Activated CD8-positive, alpha-beta memory T cell treated with anti-CD3 and anti-CD28 coated beads, Interleukin-2, amount 10 ng/mL, durations not matched to agents 7 days and 5 days (primary cell): ENCODE measurements around the gene MBL2. TPM values are rescaled to one million over a fixed set of nuclear protein-coding genes. Genes with fewer than 3 reads are reported as not detected.

ENCODE experiments used
- ATAC-seq: fragments of 150-1000 bp; cut with Tn5 transposase; one replicate; pipeline ENCODE4 v1.10.0; 2021; ENCODE audit warnings: moderate library complexity
- CTCF ChIA-PET: fragments of 350-600 bp; sonication (Branson Sonifier 250); formaldehyde crosslinking; loops from one replicate; lab custom pipeline; 2021; ENCODE audit warnings: antibody characterized with exemption; lab: Charles Lee
- DNase-seq: peaks from one replicate; pipeline ENCODE4 v3.0.0-alpha.2; 2020
- H3K27ac Mint-ChIP-seq: one replicate; pipeline ENCODE4 v1.8.0; 2021; ENCODE audit warnings: mild to moderate bottlenecking, mixed read lengths
- H3K27me3 Mint-ChIP-seq: one replicate; pipeline ENCODE4 v1.8.0; 2021; ENCODE audit warnings: mixed read lengths
- H3K36me3 Mint-ChIP-seq: one replicate; pipeline ENCODE4 v1.8.0; 2021; ENCODE audit warnings: mild to moderate bottlenecking, mixed read lengths
- H3K4me1 Mint-ChIP-seq: one replicate; pipeline ENCODE4 v1.8.0; 2021; ENCODE audit warnings: mixed read lengths
- H3K4me3 Mint-ChIP-seq: one replicate; pipeline ENCODE4 v1.8.0; 2021; ENCODE audit warnings: mild to moderate bottlenecking, moderate library complexity, mixed read lengths
- H3K9me3 Mint-ChIP-seq: one replicate; pipeline ENCODE4 v1.8.0; 2022; ENCODE audit warnings: low read depth, mixed read lengths
- total RNA-seq, 2 experiments: library from RNA; stranded (reverse); gene quantifications; one replicate each; pipeline ENCODE4 v1.2.3, GENCODE V29; 2021

MBL2 gene
- not detected for total RNA-seq

DNA sequence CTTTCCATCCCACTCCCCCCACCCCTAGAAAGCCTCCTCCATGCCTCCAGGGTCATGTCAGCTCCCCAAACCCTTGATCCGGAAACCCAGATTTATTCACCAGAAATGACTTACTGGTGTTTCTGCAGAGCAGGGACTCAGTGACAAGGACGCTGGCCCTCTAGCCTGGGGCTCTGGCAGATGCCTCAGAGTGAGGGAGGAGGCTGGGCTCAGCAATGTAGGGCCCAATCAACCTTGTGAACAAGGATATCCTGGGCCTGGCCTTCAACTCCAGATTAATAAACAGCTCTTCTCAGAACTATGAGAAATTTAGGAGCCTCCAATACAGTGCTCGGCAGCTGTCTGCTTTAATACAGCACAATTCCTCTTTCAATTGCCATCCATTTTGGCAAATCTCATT is at the start of gene MBL2:
MBL2 (minus strand) TSS at position 162 of the 400 bp plus-strand sequence. CDS start 1,149 bp downstream, outside the sequence.
- Mint-ChIP-seq H3K4me3 (no peak within 1 kb of the TSS), H3K36me3 (no peaks in the 10 kb centered on the region), H3K9me3 (peaks cover 4% of the 10 kb centered on the region), H3K4me1 (no peaks in the 10 kb centered on the region), H3K27ac (no peak within 1 kb of the TSS), H3K27me3 (no peaks in the 10 kb centered on the region)
- CTCF ChIA-PET, result no interaction called here
- DNase-seq (no peak), ATAC-seq (no peak)

DNA sequence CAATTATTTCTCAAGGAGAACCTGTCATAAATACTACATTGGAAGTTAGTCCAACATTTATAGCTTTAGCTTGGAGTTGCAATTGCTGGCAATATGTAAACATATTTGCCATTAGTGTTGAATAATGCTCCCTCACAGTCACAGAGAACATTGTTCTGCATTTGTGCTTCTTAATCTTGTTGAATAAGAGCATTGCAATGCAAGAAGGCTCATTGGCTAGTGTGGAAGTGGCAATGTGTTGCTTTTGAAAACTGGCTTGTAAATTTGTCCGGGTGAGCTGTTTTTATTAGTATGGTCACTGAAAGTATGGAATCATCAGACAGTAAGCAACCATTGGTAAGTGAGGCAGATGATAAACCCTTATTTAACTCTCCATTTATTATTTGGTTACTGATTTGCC is 47.7 kb upstream of the MBL2 start:
- Mint-ChIP-seq H3K4me1 (no peaks in the 10 kb centered on the region), H3K36me3 (no peaks in the 10 kb centered on the region), H3K27ac (no peak overlapping the region), H3K4me3 (no peak overlapping the region), H3K27me3 (no peaks in the 10 kb centered on the region), H3K9me3 (no peaks in the 10 kb centered on the region)
- CTCF ChIA-PET, result interaction anchor here (1.4 kb wide), 1 partner anchor 9 kb away, joined by 3 read pairs; no protein-coding TSS in a partner anchor
- ATAC-seq (no peak), DNase-seq (no peak)

DNA sequence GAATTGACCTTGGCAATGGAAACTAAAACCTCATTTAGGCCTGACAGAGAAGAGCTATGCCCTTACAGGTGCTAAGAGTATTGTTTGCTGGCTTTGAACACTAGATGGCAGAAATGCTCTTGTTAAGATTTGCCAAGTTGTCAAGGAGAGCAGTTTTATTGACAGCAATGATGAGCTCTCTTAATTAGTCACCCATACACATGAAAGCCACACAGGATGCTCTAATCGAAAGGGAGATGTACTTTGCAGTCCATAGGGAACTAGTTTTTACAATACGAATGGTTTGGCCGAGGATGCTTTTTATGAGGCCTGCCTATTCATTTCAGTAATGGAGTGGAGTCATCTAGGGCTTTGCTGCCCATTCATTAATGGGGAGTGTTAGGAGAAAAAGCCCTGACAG is 45.4 kb upstream of the MBL2 start:
- Mint-ChIP-seq H3K4me1 (no peaks in the 10 kb centered on the region), H3K4me3 (no peak overlapping the region)

DNA sequence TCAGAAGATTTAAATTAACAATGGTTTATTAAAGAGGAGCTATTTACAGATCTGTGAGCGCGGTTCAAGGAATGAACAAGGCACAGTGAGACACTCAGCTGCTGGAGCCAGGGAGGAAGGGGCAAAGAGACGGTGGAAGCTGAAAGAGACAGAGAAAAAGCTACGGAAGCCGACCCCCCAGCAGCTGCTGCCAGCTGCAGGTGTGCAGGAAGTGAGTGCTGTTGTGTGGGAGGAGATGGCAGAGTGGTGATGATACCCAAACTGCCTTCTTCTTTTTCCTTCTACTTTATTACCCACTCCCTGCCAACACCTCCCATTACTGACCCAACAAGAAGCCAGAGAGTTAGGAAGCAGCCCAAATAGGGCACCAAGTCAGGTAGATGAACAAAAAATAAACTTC is 41.9 kb upstream of the MBL2 start:
- no peak overlapping the region for H3K4me3 Mint-ChIP-seq
- CTCF ChIA-PET, result no interaction called here
- H3K9me3 Mint-ChIP-seq, result no peaks in the 10 kb centered on the region
- H3K36me3 Mint-ChIP-seq, result no peaks in the 10 kb centered on the region
- H3K4me1 Mint-ChIP-seq, result no peaks in the 10 kb centered on the region
- ATAC-seq (no peak), DNase-seq (no peak)
- H3K27me3 Mint-ChIP-seq, result no peaks in the 10 kb centered on the region
- no peak overlapping the region for H3K27ac Mint-ChIP-seq

More for the DNA sequence above, 45.4 kb upstream of the MBL2 start:
- Mint-ChIP-seq H3K27ac (no peak overlapping the region), H3K36me3 (no peaks in the 10 kb centered on the region), H3K27me3 (no peaks in the 10 kb centered on the region), H3K9me3 (no peaks in the 10 kb centered on the region)
- CTCF ChIA-PET, result no interaction called here
- ATAC-seq (no peak), DNase-seq (no peak)

DNA sequence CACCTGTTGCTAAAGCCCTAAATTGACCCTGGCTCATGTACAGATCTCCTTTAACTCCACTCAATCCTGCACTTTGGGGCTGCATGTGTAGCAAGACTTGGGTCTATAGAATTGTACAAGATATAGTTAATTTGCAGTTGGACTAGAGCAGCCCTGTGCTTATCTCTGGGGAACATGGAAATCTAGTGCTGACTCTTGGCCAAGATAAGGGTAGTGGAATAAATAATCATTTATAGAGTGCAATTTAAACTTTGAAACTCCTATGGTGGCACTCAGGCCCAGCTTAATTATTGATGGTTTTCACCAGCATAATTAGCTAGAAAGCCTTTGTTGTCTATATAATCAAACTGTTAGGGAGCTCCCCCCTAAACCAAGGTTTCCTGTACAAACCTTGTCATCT is 39.2 kb upstream of the MBL2 start:
- Mint-ChIP-seq H3K9me3 (peaks cover 3% of the 10 kb centered on the region), H3K27ac (no peak overlapping the region), H3K4me1 (no peaks in the 10 kb centered on the region), H3K27me3 (no peaks in the 10 kb centered on the region), H3K36me3 (no peaks in the 10 kb centered on the region), H3K4me3 (no peak overlapping the region)
- no peak for ATAC-seq
- no peak for DNase-seq
- CTCF ChIA-PET, result interaction anchor here (0.9 kb wide), 1 partner anchor 8 kb away, joined by 3 read pairs; no protein-coding TSS in a partner anchor

DNA sequence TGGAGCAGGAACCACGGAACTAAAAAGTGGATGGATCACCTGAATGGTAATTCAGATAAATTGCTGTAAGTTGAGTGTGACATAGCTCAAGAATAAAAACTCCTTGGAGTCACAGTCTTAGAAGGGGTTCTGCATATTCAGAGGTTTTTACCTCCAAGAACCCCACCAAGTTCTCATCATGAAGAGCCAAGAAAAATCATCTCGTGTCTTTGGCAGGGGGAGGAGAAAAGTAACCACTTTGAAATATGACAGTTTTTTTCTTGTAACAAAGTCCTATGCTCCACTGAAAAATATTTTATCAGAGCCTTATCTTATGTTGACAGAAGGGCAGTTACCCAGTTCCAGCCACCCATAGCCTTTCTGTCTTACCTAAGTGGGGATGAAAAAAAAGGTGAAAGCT is 38.2 kb upstream of the MBL2 start:
- CTCF ChIA-PET, result no interaction called here
- DNase-seq (no peak), ATAC-seq (no peak)
- Mint-ChIP-seq H3K36me3 (no peaks in the 10 kb centered on the region), H3K4me3 (no peak overlapping the region), H3K9me3 (peaks cover 3% of the 10 kb centered on the region), H3K27me3 (no peaks in the 10 kb centered on the region), H3K27ac (no peak overlapping the region), H3K4me1 (no peaks in the 10 kb centered on the region)

DNA sequence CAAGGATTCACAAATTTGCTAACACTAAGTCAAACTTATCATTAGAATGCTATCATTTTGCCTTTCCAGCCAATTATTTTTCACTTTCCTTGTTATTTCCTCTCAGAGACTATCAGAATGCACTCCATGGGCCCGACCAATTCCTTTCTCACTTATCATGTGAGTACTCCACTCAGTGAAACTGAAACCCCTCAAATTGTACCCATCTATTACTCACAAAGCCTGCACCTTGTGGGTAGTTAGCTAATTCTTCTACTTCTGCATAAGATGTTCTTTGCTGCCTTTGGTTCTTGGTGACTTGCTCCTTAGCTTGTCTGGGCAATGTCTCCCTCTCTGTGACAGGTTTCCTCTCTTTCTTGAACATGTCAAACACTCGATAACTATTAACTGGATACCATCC is 35.2 kb upstream of the MBL2 start:
- no peak for DNase-seq
- no peaks in the 10 kb centered on the region for H3K4me1 Mint-ChIP-seq
- no peak overlapping the region for H3K4me3 Mint-ChIP-seq
- no peaks in the 10 kb centered on the region for H3K27me3 Mint-ChIP-seq
- H3K9me3 Mint-ChIP-seq, result peaks cover 7% of the 10 kb centered on the region
- ATAC-seq, result no peak
- no peaks in the 10 kb centered on the region for H3K36me3 Mint-ChIP-seq
- H3K27ac Mint-ChIP-seq, result no peak overlapping the region
- CTCF ChIA-PET, result no interaction called here

DNA sequence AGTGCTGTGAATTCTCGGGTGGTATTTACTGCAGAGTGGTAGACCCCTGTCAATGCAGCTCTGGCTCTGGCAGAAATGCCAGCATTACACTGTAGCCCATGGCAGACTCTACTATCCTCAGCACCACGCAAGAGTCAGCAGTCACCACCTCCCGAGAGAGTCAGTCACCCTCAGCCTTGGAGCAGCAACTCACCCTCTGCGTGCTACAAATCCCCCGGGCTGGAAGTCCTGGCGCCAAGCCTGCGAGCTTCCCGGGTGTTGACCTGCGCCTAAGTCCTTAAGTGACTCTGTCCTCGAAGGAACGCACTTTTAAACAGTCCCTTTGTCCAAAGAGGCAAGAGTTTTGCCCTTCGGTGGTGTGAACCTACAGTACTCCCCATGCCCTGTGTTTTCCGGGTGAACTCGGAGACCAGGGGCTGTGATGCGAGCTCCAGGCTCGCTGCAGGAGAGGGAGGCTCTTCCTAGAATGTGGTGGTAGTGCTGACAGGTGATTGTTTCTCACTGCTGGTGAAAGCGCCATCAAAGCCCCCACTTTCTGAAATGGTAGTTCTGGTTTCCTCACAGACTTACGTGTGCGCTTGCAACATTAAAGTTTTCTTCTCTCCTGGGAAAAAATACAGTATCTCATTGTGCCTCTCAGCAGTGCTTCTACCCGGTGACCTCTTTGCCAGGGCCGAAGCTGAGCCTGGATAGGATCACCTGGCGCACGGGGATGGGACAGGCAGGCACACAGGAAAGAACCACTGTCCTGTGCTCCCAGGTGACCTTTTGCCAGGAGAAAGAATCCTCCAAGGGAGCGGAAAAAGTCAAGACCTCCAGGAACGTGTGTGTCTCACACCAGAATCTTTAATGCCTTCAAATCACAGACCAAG is 33.1 kb upstream of the MBL2 start:
- no peak for ATAC-seq
- no peak overlapping the region for H3K27ac Mint-ChIP-seq
- no peaks in the 10 kb centered on the region for H3K36me3 Mint-ChIP-seq
- H3K9me3 Mint-ChIP-seq, result peaks cover 7% of the 10 kb centered on the region
- DNase-seq, result no peak
- no peaks in the 10 kb centered on the region for H3K27me3 Mint-ChIP-seq
- H3K4me3 Mint-ChIP-seq, result no peak overlapping the region
- CTCF ChIA-PET, result no interaction called here
- no peaks in the 10 kb centered on the region for H3K4me1 Mint-ChIP-seq

DNA sequence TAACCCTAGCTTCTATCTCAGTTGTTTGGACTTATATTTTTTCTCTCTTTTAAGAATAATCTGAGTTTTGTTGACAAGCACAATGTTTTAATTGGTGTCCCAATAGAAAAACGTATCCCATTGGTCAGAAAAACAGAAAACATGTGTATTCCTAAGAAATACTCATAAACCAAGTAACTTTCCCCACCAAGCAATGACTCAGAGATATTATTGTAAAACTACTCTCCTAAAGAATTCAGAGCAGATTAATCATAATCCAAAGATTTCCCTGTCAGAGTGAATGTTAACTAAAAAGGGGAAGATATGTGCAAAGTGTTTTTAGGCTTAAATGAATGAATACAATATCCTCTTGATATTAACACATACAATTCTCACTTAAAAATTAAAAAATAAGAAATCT is 29.4 kb upstream of the MBL2 start:
- H3K27me3 Mint-ChIP-seq, result no peaks in the 10 kb centered on the region
- DNase-seq (no peak), ATAC-seq (no peak)
- H3K36me3 Mint-ChIP-seq, result no peaks in the 10 kb centered on the region
- no peak overlapping the region for H3K4me3 Mint-ChIP-seq
- H3K4me1 Mint-ChIP-seq, result no peaks in the 10 kb centered on the region
- H3K9me3 Mint-ChIP-seq, result peaks cover 5% of the 10 kb centered on the region
- no peak overlapping the region for H3K27ac Mint-ChIP-seq
- CTCF ChIA-PET, result no interaction called here

DNA sequence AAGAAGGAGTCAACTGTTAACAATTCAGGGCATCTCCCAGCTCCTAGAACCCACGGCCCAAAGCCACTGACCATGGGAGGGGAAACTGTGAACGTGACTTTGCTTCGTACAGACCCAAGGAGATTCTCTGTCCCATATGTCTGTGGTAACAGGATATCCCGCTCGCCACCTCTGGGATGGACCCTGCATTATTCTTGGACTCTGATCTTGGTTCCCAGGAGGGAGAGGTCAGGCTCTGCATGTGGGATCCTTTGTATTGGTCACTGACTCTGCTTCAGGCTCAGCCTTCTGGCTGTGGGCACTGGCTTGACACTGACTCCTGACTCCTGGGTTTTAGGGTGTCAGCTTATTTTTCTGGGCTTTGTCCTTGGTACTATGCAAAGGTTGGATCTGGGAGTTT is 13.5 kb upstream of the MBL2 start:
- no peaks in the 10 kb centered on the region for H3K27me3 Mint-ChIP-seq
- no peaks in the 10 kb centered on the region for H3K4me1 Mint-ChIP-seq
- no peak overlapping the region for H3K27ac Mint-ChIP-seq
- CTCF ChIA-PET, result no interaction called here
- ATAC-seq (no peak), DNase-seq (no peak)
- no peaks in the 10 kb centered on the region for H3K36me3 Mint-ChIP-seq
- no peaks in the 10 kb centered on the region for H3K9me3 Mint-ChIP-seq
- no peak overlapping the region for H3K4me3 Mint-ChIP-seq

DNA sequence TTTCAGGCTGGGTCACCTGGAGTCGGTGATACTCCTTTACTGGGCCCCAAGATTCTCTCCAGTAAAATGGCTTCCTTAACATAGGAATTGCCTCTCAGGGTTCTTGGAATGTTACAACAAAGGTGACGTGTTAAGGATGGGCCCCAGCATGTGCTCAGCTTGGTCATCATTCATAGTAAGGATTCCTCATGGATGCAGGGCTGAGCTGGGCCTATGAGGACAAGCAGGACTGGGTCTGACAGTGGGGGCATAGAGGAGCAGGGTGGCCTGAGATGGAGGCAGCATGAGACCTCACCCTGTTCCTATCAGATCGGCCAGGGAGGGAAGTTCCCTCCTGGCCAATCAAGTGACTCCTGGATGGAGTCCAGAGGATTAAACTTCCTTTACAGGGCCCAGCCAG is 12.8 kb upstream of the MBL2 start:
- Mint-ChIP-seq H3K36me3 (no peaks in the 10 kb centered on the region), H3K27me3 (no peaks in the 10 kb centered on the region), H3K4me3 (no peak overlapping the region), H3K27ac (no peak overlapping the region), H3K9me3 (no peaks in the 10 kb centered on the region), H3K4me1 (no peaks in the 10 kb centered on the region)
- ATAC-seq (no peak), DNase-seq (no peak)
- CTCF ChIA-PET, result no interaction called here

DNA sequence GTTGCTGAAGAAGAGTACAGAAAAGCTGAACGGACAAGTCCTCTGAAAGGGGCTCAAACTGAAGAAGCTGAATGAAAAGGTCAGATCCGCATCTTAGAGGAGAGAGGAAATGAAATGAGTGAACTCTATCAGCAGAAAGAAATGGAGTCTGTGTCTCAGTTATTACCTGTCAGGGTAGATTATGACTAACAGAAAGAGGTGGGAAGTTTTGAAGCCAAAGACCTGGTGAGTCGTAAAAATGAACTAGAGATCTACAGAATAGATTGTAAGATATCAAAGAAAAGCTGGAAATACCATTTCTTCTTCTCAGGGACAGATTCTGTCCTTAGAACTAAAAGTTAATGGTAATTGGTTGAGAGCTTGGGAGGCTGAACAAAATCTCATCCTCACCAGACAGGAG is 11.1 kb upstream of the MBL2 start:
- H3K27ac Mint-ChIP-seq, result no peak overlapping the region
- ATAC-seq (no peak), DNase-seq (no peak)
- H3K36me3 Mint-ChIP-seq, result no peaks in the 10 kb centered on the region
- H3K27me3 Mint-ChIP-seq, result no peaks in the 10 kb centered on the region
- no peaks in the 10 kb centered on the region for H3K9me3 Mint-ChIP-seq
- no peaks in the 10 kb centered on the region for H3K4me1 Mint-ChIP-seq
- H3K4me3 Mint-ChIP-seq, result no peak overlapping the region
- CTCF ChIA-PET, result no interaction called here

DNA sequence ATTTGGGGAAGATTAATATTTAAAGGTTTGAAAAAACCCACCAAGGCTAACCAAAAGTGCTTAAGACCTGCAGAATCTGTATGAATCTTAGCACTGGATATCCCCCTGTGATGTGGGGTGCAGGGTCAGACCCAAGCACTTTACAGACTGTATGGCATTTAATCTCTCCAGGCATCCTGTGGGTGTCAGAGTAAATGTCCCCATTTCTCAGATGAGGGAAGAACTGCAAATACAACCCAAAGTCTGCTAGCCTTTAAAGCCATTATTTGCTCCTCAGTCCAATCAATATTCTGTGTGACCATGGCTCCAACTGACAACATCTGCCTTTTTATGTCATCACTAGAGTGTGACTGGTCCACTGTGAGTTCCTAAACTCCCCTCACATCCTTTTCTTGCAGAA is 10.0 kb upstream of the MBL2 start:
- Mint-ChIP-seq H3K36me3 (no peaks in the 10 kb centered on the region), H3K27ac (no peak overlapping the region), H3K4me1 (no peaks in the 10 kb centered on the region), H3K4me3 (no peak overlapping the region), H3K9me3 (no peaks in the 10 kb centered on the region), H3K27me3 (no peaks in the 10 kb centered on the region)
- CTCF ChIA-PET, result no interaction called here
- ATAC-seq, result no peak
- no peak for DNase-seq

DNA sequence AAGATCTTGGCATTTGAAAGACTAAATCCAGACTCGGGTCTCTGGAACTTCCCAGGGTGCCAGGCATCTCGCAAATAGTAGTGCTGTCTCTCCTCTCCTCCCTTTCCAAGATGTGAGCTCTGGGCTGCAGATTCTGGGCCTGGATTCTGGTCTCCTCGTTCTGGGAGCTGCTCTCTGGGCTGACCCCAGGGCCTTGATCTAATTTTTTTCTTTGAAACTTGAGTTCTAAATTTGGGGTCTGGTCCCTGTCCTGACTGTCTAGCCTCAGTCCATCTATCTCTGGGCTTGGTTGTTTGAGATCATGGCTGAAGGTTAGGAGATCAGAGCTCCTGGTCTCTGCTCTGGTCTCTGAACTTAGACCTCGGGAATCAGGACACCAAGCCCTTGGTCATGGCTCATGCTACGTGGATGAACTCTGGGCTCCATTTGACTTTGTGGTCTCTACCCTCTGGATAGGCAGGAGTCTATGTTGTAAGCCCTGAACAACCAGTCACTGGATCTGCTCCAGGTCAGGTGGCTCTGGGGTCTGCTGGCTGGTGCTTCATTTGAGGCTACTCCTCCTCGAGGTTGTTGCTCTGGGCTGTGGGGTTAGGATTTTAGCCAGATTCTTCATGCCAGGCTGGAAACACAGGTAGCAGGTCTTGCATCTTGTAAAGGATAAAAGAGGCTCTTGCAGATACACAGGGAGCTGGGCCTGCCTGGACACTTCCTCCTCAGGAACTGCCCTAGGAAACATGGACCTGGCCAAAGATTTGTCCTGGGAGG is 8.0 kb upstream of the MBL2 start:
- CTCF ChIA-PET, result interaction anchor here (0.6 kb wide), 1 partner anchor 15 kb away, joined by 3 read pairs; no protein-coding TSS in a partner anchor
- no peaks in the 10 kb centered on the region for H3K36me3 Mint-ChIP-seq

More for the DNA sequence above, 8.0 kb upstream of the MBL2 start:
- ATAC-seq (no peak), DNase-seq (no peak)
- H3K4me1 Mint-ChIP-seq, result no peaks in the 10 kb centered on the region
- H3K27me3 Mint-ChIP-seq, result no peaks in the 10 kb centered on the region
- no peak overlapping the region for H3K4me3 Mint-ChIP-seq
- peaks cover 2% of the 10 kb centered on the region for H3K9me3 Mint-ChIP-seq
- no peak overlapping the region for H3K27ac Mint-ChIP-seq
